ENCODE results near the gene UBP1. TPM values are rescaled to one million over a fixed set of nuclear protein-coding genes. Genes with fewer than 3 reads are reported as not detected.
A peak's percentile ranks its signal among the peaks of the same experiment; 100 is the strongest.
"Not testable (repeated sequence)": the region's sequence is repeated elsewhere in the genome, so short reads cannot be mapped to it uniquely, and the experiment has no call there.

Gene UBP1
- total RNA-seq, 2 experiments from 2014 or later = 60.5 to 71.8 TPM

GRCh38 chr3:33426630-33427317, 13.4 kb downstream of the UBP1 start:
- Mint-ChIP-seq H3K27ac (no peak overlapping the region), H3K27me3 (no peaks in the 10 kb centered on the region), H3K36me3 (peaks cover 20% of the 10 kb centered on the region), H3K4me3 (no peak overlapping the region), H3K4me1 (peaks cover 36% of the 10 kb centered on the region), H3K9me3 (ENCODE audit: low read depth) (no peaks in the 10 kb centered on the region)
- no peak for ATAC-seq
- CTCF ChIA-PET = interaction anchor here (1.1 to 3.3 kb wide), 2 partner anchors 12 kb away, joined by 3 to 16 read pairs; partner anchors contain the start of gene UBP1
- DNase-seq = no peak

- Mint-ChIP-seq H3K9me3 (ENCODE audit: low read depth) (no peaks in the 10 kb centered on the region), H3K4me1 (peaks cover 31% of the 10 kb centered on the region), H3K27me3 (no peaks in the 10 kb centered on the region), H3K4me3 (no peak overlapping the region), H3K27ac (no peak overlapping the region), H3K36me3 (peaks cover 23% of the 10 kb centered on the region)
- no peak for ATAC-seq
- CTCF ChIA-PET = interaction anchor here (1.1 kb wide), 1 partner anchor 13 kb away, joined by 3 read pairs; no protein-coding TSS in a partner anchor
- DNase-seq = no peak
Measured at GRCh38 chr3:33426068-33426467, 14.1 kb downstream of the UBP1 start.

GRCh38 chr3:33425453-33425852, 14.8 kb downstream of the UBP1 start:
- Mint-ChIP-seq H3K36me3 (peaks cover 26% of the 10 kb centered on the region), H3K27me3 (no peaks in the 10 kb centered on the region), H3K27ac (no peak overlapping the region), H3K9me3 (ENCODE audit: low read depth) (no peaks in the 10 kb centered on the region), H3K4me3 (no peak overlapping the region), H3K4me1 (peaks cover 24% of the 10 kb centered on the region)
- ATAC-seq (no peak), DNase-seq (no peak)
- CTCF ChIA-PET = interaction anchor here (1.1 kb wide), 1 partner anchor 14 kb away, joined by 3 read pairs; no protein-coding TSS in a partner anchor

- no peak overlapping the region for H3K27ac Mint-ChIP-seq
- H3K9me3 Mint-ChIP-seq (ENCODE audit: low read depth) = no peaks in the 10 kb centered on the region
- H3K4me3 Mint-ChIP-seq = no peak overlapping the region
- H3K36me3 Mint-ChIP-seq = peaks cover 29% of the 10 kb centered on the region
- H3K27me3 Mint-ChIP-seq = no peaks in the 10 kb centered on the region
- peaks cover 21% of the 10 kb centered on the region for H3K4me1 Mint-ChIP-seq
- no peak for DNase-seq
- CTCF ChIA-PET = no interaction called here
- no peak for ATAC-seq
Measured at GRCh38 chr3:33424606-33425452, 15.4 kb downstream of the UBP1 start.

DNA sequence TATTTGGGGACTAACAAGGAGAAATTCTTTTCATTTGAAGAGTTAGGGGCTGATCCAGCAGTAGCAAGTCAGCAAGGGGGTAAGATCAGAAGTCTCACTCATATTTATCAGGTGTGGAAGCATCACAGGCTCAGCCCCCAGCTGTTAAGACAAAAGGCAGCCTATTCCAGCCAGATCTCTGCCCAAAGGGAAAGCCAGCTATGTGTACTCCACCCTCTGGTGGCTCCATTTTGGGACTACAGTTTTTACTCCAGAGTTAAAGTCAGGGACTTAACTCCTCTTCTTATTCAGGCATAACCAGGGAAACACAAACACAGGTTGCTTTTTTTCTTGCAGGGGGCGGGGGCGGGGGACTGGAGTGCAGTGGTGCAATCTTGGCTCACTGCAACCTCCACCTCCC, 19.2 kb downstream of the UBP1 start:
- Mint-ChIP-seq H3K27ac (no peak overlapping the region), H3K9me3 (ENCODE audit: low read depth) (no peaks in the 10 kb centered on the region), H3K4me1 (peaks cover 18% of the 10 kb centered on the region), H3K4me3 (no peak overlapping the region), H3K36me3 (peaks cover 53% of the 10 kb centered on the region), H3K27me3 (no peaks in the 10 kb centered on the region)
- CTCF ChIA-PET = no interaction called here
- DNase-seq (no peak), ATAC-seq (no peak)

GRCh38 chr3:33419948-33420347, 20.3 kb downstream of the UBP1 start:
- peak overlapping the region; percentile 79 for H3K27ac Mint-ChIP-seq
- no peak overlapping the region for H3K4me3 Mint-ChIP-seq
- DNase-seq (no peak), ATAC-seq (no peak)
- CTCF ChIA-PET = interaction anchor here (0.7 kb wide), 3 partner anchors 19 to 367 kb away, joined by 3 read pairs; no protein-coding TSS in a partner anchor
- no peaks in the 10 kb centered on the region for H3K9me3 Mint-ChIP-seq (ENCODE audit: low read depth)
- H3K27me3 Mint-ChIP-seq = no peaks in the 10 kb centered on the region
- peaks cover 18% of the 10 kb centered on the region for H3K4me1 Mint-ChIP-seq
- peaks cover 56% of the 10 kb centered on the region for H3K36me3 Mint-ChIP-seq

DNA sequence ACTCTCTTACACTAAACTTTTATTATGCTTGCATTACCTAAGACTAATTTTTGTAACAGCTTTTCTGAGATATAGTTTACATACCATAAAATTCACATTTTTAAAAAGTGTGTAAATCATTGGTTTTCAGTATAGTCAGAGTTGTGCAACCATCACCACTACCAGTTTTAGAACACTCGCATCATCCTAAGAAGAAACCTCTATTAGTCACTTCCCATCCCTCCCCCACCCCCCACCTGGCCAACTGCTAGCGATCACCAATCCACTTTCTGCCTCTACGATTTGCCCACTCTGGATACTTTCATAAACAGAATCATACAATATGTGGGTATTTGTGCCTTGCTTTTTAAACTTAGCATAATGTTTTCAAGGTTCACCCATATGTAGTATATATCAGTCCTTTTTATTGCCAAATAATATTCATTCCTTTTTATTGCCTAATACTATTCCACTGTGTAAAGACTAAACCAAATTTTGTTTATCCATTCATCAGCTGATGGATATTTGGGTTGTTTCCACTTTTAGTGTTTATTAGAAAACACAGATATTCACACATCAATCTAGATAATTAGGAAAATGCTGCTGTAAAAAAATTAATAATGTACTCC, 23.0 kb downstream of the UBP1 start:
- no peak overlapping the region for H3K4me3 Mint-ChIP-seq
- H3K27ac Mint-ChIP-seq = no peak overlapping the region
- peaks cover 18% of the 10 kb centered on the region for H3K4me1 Mint-ChIP-seq
- H3K9me3 Mint-ChIP-seq (ENCODE audit: low read depth) = no peaks in the 10 kb centered on the region
- ATAC-seq = no peak
- peaks cover 65% of the 10 kb centered on the region for H3K36me3 Mint-ChIP-seq
- no peak for DNase-seq
- CTCF ChIA-PET = interaction anchor here (1.4 kb wide), 1 partner anchor 13 kb away, joined by 3 read pairs; no protein-coding TSS in a partner anchor
- H3K27me3 Mint-ChIP-seq = no peaks in the 10 kb centered on the region

DNA sequence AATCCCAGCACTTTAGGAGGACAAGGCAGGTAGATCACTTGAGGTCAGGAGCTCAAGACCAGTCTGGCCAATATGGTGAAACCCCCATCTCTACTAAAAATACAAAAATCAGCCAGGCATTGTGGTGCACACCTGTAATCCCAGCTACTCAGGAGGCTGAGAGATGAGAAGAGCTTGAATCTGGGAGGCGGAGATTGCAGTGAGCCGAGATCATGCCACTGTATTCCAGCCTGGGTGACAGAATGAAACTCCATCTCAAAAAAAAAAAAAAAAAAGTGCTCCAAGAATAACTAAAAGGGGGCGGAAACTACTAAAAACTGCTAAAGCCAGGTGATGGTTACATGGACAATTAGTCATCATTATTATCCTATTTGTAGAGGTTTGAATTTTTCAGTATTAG, 29.4 kb downstream of the UBP1 start:
- H3K36me3 Mint-ChIP-seq = peaks cover 58% of the 10 kb centered on the region
- H3K4me3 Mint-ChIP-seq; H3K4me1 Mint-ChIP-seq; ATAC-seq; CTCF ChIA-PET; H3K27ac Mint-ChIP-seq; H3K9me3 Mint-ChIP-seq (ENCODE audit: low read depth); DNase-seq; H3K27me3 Mint-ChIP-seq: not testable (repeated sequence)

DNA sequence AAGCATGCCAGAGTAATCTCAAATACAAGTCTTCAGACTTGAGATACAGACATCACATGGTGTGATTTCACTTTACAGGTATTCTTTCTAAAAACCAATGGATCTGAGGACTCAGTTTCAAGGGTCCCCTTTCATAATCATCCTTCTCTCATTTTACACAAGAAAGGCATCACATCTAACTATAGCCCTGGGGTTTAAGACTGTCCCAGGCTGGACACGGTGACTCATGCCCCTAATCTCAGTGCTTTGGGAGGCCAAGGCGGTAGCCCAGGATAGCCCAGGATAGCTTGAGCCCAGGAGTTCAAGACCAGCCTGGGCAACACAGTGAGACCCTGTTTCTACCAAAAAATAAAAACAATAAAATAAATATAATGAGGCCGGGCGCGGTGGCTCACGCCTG, 36.4 kb downstream of the UBP1 start:
- H3K4me1 Mint-ChIP-seq = no peaks in the 10 kb centered on the region
- CTCF ChIA-PET = interaction anchor here (1.8 kb wide), 1 partner anchor 31 kb away, joined by 5 read pairs; no protein-coding TSS in a partner anchor
- DNase-seq = no peak

DNA sequence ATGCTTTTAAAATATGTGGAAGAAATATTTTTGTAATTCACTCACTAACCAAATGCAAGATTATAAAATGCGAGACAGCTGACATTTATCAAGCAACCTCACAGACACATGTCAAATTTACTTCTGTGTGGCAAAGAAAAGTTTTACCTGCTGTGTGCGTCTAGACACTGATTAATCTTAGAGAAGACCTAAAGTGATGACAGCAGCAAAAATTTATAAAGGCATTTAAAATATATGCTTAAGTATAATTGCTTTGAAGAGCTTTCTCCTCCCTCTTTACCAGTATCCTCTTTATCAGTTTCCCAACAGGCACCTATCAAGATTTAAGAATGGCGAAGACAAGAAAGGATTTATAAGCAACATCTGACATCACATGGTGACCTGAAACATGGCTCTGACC, 37.3 kb downstream of the UBP1 start:
- CTCF ChIA-PET = interaction anchor here (1.8 kb wide), 1 partner anchor 30 kb away, joined by 5 read pairs; no protein-coding TSS in a partner anchor
- Mint-ChIP-seq H3K4me1 (no peaks in the 10 kb centered on the region), H3K36me3 (peaks cover 47% of the 10 kb centered on the region), H3K9me3 (ENCODE audit: low read depth) (no peaks in the 10 kb centered on the region), H3K27ac (no peak overlapping the region), H3K4me3 (no peak overlapping the region), H3K27me3 (no peaks in the 10 kb centered on the region)
- DNase-seq (no peak), ATAC-seq (no peak)

More for the DNA sequence above, 36.4 kb downstream of the UBP1 start:
- no peak overlapping the region for H3K27ac Mint-ChIP-seq
- no peak overlapping the region for H3K4me3 Mint-ChIP-seq
- H3K27me3 Mint-ChIP-seq = no peaks in the 10 kb centered on the region
- H3K36me3 Mint-ChIP-seq = peaks cover 47% of the 10 kb centered on the region
- H3K9me3 Mint-ChIP-seq (ENCODE audit: low read depth) = no peaks in the 10 kb centered on the region
- ATAC-seq = no peak

- Mint-ChIP-seq H3K27ac (no peak overlapping the region), H3K4me3 (no peak overlapping the region), H3K36me3 (peaks cover 51% of the 10 kb centered on the region), H3K9me3 (ENCODE audit: low read depth) (no peaks in the 10 kb centered on the region), H3K27me3 (no peaks in the 10 kb centered on the region), H3K4me1 (no peaks in the 10 kb centered on the region)
- CTCF ChIA-PET = interaction anchor here (1.1 kb wide), 1 partner anchor 15 kb away, joined by 3 read pairs; no protein-coding TSS in a partner anchor
- ATAC-seq (no peak), DNase-seq (no peak)
Measured at GRCh38 chr3:33401781-33402180, 38.4 kb downstream of the UBP1 start.

- DNase-seq (no peak), ATAC-seq (no peak)
- Mint-ChIP-seq H3K4me3 (no peak overlapping the region), H3K27me3 (no peaks in the 10 kb centered on the region), H3K36me3 (peaks cover 58% of the 10 kb centered on the region), H3K27ac (no peak overlapping the region), H3K9me3 (ENCODE audit: low read depth) (no peaks in the 10 kb centered on the region), H3K4me1 (no peaks in the 10 kb centered on the region)
- CTCF ChIA-PET = no interaction called here
Measured at GRCh38 chr3:33398410-33398809, 41.8 kb downstream of the UBP1 start.

- DNase-seq (no peak), ATAC-seq (no peak)
- H3K9me3 Mint-ChIP-seq (ENCODE audit: low read depth) = no peaks in the 10 kb centered on the region
- CTCF ChIA-PET = interaction anchor here (0.6 to 2.1 kb wide), 4 partner anchors 14 to 1970 kb away, joined by 3 to 7 read pairs (median 4); no protein-coding TSS in a partner anchor
- no peak overlapping the region for H3K4me3 Mint-ChIP-seq
- H3K4me1 Mint-ChIP-seq = peaks cover 15% of the 10 kb centered on the region
- H3K36me3 Mint-ChIP-seq = peaks cover 69% of the 10 kb centered on the region
- H3K27ac Mint-ChIP-seq = no peak overlapping the region
- H3K27me3 Mint-ChIP-seq = no peaks in the 10 kb centered on the region
Measured at GRCh38 chr3:33395900-33396299, 44.3 kb downstream of the UBP1 start.
